Measurements from ENCODE around the gene CENPX.

The CENPX gene

GRCh38 chr17:82055023-82055964, 32.6 kb upstream of the CENPX start:
- no peak for DNase-seq

DNA sequence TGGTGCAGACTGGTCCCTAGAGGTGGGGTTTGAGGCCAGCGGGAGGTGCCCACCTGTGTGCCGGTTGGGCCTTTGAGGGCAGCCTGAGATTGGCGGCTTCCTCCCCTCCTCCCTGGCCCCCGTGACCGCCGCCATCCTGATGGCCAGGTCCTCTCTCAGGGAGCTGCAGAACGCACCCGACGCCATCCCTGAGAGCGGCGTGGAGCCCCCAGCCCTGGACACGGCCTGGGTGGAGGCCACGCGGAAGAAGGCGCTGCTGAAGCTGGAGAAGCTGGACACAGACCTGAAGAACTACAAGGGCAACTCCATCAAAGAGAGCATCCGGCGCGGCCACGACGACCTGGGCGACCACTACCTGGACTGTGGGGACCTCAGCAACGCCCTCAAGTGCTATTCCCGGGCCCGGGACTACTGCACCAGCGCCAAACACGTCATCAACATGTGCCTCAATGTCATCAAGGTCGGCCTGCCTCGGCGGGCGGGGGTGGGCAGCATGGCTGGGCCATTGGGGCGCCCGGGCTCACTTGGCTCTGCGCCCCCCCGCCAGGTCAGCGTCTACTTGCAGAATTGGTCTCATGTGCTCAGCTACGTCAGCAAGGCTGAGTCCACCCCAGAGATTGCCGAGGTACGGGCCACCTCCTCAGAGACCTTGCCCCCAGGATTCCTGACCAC, 31.8 kb upstream of the CENPX start:
- DNase-seq: no peak

GRCh38 chr17:82053556-82054263, 31.0 kb upstream of the CENPX start:
- DNase-seq: no peak

GRCh38 chr17:82053130-82053529, 30.5 kb upstream of the CENPX start:
- DNase-seq: no peak

GRCh38 chr17:82052638-82053059, 30.0 kb upstream of the CENPX start:
- no peak for DNase-seq

- DNase-seq: peak; percentile 56
Observed at GRCh38 chr17:82051776-82052637, 29.3 kb upstream of the CENPX start, which contains the start of the genes GPS1 and RFNG. Gene GPS1 (plus strand): TSS chr17:82051898. CDS start chr17:82051932, 34 bp downstream. Gene RFNG (minus strand): TSS chr17:82051811. CDS start chr17:82051766, 45 bp downstream.

DNA sequence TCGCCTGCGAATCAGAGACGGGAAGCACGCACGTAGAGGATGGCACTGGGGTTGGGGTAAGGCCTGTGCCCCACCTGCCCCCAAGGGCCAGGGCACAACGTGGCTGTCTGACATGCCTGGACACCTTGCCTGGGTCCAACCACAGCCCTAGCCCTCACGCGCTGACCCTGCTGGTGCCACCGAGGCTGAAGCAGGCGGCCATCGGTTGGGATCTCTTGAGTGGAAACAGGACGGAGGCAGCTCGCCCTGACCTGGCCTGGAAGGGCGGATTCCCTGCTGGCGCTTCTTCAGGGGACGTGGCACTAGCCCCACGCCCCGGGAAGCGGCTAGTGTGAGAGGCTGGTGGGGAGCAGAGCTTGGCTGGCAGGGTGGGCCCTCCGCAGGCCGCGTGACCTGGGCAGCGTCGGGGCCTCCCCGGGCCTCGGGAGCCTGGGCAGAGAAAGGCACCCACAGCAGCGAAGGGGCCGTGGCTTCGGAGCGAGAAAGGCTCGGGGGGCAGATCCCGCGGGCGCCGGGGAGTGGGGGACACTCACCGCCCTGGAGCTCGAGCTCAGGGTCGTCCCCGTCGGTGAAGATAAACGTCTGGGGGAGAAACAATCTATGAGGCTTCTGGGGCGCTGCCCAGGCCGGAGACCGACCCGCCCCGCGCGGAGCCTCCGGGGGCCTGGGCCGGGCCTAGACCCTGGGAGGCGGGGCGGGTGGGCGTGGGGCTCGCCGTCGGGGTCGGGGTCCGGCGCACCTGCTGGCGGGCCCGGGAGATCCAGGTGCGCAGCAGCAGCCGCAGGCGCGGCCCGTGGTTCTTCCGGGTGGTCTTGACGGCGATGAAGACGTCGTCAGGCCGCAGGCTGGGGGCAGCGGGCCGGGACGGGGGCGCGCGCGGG, 28.3 kb upstream of the CENPX start:
- no peak for DNase-seq

DNA sequence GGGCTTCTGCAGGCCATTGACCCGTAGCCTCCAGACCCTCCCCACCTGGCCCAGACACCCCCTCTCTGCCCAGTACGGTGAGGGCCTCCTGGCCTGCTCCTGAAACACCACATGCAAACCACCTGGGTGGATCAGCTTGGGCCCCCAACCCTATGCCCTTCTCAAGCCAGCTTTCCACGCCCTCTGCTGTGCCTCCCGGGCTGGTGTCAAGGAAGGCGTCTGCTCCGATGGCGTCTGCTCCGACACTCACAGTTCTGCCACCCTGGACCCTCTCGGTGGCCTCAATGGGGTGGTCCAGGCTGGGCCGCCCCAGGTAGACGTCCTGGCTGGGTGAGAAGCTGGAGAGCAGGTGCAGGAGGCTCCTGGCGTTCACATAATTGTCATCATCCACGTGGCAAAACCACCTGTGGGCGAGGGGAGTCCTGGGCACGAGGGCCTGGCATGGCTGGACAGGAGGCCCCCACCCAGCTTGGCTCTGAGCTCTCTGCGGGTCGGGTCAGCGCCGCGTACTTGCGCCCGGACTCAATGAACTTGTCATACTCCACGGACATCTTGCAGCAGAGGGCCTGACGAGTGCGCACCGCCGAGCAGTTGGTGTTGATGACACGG, 27.6 kb upstream of the CENPX start:
- no peak for DNase-seq

DNA sequence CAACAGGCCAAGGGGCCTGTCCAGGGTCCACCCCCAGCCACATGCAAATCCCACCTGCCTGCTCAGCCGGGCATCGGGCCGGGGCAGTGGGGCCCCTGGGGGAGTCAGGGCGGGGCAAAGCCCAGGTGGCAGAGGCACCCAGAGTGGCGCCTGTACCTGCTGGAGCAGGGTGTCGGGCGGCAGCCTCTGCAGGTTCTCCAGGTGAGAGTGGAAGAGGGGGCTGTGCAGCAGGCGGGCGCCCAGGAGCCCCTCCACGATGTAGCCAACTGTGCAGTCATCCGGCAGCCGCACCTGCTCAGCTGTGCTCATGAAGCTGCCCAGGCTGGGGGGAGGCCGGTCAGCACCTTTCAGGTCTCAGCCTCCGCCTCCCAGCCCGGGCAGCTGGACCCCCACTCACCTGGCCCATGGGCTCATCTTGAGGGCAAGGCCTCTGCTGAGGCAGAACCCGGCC, 26.9 kb upstream of the CENPX start:
- no peak for DNase-seq

DNA sequence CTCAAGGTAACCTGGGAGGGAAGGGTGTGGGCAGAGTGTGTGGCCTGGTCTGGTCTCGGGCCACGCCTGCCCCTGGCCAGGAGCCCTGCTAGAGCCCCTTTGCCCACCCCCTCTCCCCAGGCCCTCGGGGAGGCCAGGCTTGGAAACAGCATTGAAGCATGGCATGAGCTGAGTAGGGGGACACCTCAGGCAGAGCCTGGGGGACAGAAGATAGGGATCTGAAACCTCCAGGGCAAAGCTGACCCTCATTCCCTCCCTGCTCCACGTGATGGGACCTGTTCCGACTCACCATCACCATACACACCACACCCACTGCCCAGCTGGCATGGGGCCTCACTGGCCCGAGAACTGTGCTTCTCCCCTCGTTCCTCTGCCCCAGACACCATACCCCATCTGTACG, 26.4 kb upstream of the CENPX start:
- DNase-seq: no peak

DNA sequence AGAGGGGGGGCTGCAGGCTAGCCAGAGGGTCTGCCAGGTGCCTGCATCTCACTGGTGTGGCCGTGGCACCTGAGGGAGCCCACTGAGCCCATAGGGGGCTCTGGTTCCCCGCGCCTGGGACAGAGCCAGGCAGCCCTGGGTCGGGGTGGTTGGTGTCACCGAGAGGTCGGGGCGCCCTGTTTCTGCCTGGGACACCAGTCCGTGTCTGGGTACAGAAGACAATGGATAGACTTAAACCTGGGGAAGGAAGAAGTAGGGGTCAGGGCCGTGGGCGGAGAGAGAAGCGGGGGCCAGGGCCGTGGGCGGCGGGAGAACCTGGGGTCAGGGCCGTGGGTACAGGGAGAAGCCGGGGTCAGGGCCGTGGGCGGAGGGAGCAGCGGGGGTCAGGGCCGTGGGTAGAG, 25.9 kb upstream of the CENPX start:
- no peak for DNase-seq

- DNase-seq: no peak
Observed at GRCh38 chr17:82047914-82048570, 25.4 kb upstream of the CENPX start.

- DNase-seq: no peak
Observed at GRCh38 chr17:82047379-82047778, 24.7 kb upstream of the CENPX start.

DNA sequence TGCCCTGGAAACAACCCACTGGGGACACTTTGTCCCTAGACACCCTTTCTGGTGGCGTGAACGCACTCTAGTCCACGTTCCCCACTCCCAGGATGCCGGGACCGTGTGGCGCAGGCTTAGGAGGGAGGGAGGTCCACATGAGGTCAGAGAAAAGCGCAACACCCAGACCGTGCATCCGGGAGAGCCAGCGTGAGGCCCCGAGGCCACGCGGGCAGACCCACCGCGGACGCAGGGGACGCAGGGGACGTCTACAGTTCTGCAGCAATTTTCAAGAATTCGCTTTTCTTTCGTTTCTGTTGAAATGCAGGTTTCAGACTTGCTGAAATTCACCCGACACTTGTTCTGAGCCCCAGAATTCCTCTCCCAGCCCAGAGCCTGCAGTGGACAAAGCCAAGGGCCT, 24.2 kb upstream of the CENPX start:
- DNase-seq: no peak

GRCh38 chr17:82045936-82046484, 23.3 kb upstream of the CENPX start:
- DNase-seq: no peak

DNA sequence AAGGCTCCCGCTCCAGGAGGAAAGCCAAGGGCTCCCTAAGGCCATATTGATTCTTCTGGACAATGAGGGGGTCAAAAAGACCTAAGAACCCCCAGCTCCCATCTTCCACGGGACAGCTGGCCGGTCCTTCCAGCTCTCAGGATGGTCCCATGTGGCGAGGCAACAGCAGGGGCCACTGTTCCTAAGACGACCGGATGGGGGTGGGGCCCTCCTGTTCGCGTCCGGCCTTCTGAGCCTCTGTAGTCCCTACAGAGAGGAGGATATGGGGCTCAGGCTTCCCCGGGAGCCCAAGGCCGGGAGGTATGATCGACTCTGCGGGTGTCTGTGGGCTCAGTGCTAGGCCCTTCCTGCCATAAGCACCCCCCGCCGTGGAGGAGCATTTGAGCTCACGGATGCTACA, 20.8 kb upstream of the CENPX start:
- no peak for DNase-seq

DNA sequence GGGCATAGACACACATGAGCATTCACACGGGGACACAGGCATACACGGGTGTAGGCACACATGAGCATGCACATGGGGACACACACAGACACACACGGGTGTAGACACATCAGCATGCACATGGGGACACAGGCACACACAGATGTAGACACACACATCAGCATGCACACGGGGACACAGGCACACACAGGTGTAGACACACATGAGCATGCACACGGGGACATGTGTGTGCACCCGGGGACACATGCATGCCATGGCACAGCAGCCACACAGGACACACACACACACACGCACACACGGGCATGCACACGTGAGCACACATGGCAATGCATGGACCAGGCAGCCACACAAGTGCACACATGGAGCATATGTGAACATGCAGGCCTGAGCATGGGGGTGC, 20.0 kb upstream of the CENPX start:
- no peak for DNase-seq

DNA sequence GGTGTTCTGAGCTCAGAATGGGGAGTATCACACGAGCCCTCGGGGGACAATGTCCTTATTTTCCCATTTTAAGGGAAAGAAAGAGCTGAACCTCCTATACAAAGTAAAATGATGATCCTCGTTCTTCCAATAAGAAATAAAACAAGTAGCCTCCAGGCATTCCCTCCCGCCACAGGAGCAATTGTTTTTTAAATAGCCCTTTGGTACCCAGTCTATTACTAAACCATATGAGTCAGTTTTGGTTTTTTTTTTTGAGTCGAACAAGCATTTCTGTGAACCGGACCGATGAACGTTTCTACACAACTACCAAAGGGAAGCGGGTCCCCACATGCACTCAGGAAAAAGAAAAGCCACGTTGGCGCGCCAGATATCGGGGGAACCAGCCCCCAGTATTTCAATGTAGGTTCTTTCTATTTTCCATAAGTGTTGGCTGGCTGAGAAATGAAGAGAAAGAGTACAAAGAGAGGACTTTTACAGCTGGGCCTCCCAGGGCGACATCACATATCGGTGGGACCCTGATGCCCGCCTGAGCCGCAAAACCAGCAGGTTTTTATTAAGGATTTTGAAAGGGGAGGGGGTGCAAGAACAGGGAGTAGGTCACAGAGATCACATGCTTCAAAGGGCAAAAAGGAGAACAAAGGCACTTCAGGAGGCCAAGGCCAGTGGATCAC, 18.6 kb upstream of the CENPX start:
- no peak for DNase-seq

- no peak for DNase-seq
Observed at GRCh38 chr17:82039695-82040299, 17.1 kb upstream of the CENPX start.
